ENCODE measurements around the gene TCERG1L.

TCERG1L gene

DNA sequence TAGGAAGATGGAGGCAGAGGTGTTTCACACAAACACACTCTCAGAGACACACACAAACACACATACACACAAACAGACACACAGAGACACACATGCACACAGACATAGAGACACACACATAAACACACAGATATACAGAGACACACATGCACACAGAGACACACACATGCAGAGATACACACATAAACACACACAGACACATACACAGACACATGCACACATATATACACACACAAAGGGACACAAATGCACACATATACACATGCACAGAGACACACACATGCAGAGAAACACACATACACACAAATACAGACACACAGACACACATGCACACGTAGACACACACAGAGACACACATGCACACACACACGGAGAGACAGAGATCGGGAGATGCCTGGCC is 163.3 kb downstream of the TCERG1L start:
- 80% methylated on average over 1 of the region's 3 CpGs for WGBS (ENCODE audit: insufficient coverage)
- Histone ChIP-seq H3K27ac (ENCODE audit: insufficient read depth in 1 of 2, low read depth in 1 of 2, low read length in 2 of 2, poor library complexity in 1 of 2, severe bottlenecking in 2 of 2) (no peak overlapping the region), H3K36me3 (ENCODE audit: control insufficient read depth in 4 of 4, insufficient read depth in 4 of 4, low read length in 3 of 4) (no peaks in the 10 kb centered on the region), H3K9me3 (ENCODE audit: control extremely low read depth in 1 of 5, control insufficient read depth in 4 of 5, insufficient read depth in 2 of 5, low read depth in 1 of 5, low read length in 4 of 5) (peaks cover 0 to 8% (median 0%) of the 10 kb centered on the region in 5 experiments), H3K27me3 (replicated peaks in 2 of 5; ENCODE audit: control insufficient read depth in 4 of 5, insufficient read depth in 5 of 5, low read length in 4 of 5) (peaks cover 0 to 7% (median 0%) of the 10 kb centered on the region in 5 experiments), H3K4me1 (ENCODE audit: control extremely low read depth in 1 of 4, control insufficient read depth in 4 of 4, insufficient read depth in 4 of 4, low read length in 3 of 4) (no peaks in the 10 kb centered on the region), H3K4me3 (ENCODE audit: control insufficient read depth in 1 of 7, extremely low read depth in 1 of 7, insufficient read depth in 4 of 7, low read depth in 2 of 7, low read length in 6 of 7) (no peak overlapping the region)
- no peak for DNase-seq
- POLR2A ChIA-PET: no interaction called here
- CTCF ChIA-PET: no interaction called here

DNA sequence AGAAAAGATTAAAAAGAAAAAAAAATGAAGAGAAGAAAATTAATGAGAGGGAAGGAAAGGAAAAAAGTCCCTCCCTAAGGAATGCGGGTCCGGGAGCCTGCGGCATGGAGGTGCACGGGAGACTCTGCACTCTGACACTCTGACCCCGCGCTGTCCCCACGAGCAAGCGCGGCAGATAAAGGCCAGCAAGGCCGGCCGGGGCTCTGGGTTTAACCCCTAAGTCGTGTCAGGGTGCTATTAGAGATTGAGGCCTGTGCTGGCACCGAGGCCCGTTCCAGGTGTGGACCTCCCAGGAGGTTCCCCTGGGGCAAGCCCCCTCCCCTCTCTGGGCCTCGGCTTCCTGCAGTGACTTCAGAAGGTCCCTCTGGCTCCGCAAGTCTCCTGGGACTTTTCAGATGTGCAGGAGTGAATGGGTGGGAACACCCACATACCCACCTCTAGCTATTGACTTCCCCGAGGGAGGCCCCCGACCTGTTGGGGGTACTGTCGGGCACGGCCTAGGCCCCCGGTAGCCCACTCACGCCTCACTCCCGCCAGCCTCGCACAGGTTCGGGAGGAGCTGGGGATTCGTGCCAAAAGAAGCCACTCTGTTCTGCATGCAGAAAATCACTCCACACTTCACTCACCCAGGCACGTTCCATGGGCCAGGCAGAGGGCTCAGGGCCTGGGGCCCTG is 164.1 kb downstream of the TCERG1L start:
- no peak overlapping the region for H3K4me3 ChIP-seq (ENCODE audit: control insufficient read depth in 1 of 7, extremely low read depth in 1 of 7, insufficient read depth in 4 of 7, low read depth in 2 of 7, low read length in 6 of 7)
- H3K27me3 ChIP-seq (replicated peaks in 2 of 5; ENCODE audit: control insufficient read depth in 4 of 5, insufficient read depth in 5 of 5, low read length in 4 of 5): peaks cover 0 to 7% (median 0%) of the 10 kb centered on the region in 5 experiments
- H3K4me1 ChIP-seq (ENCODE audit: control extremely low read depth in 1 of 4, control insufficient read depth in 4 of 4, insufficient read depth in 4 of 4, low read length in 3 of 4): no peaks in the 10 kb centered on the region
- WGBS (ENCODE audit: insufficient coverage): 91% methylated on average over 26 of the region's 27 CpGs
- no peaks in the 10 kb centered on the region for H3K36me3 ChIP-seq (ENCODE audit: control insufficient read depth in 4 of 4, insufficient read depth in 4 of 4, low read length in 3 of 4)
- DNase-seq: no peak
- ChIA-PET POLR2A (no interaction called here), CTCF (no interaction called here)
- H3K27ac ChIP-seq (ENCODE audit: insufficient read depth in 1 of 2, low read depth in 1 of 2, low read length in 2 of 2, poor library complexity in 1 of 2, severe bottlenecking in 2 of 2): no peak overlapping the region
- H3K9me3 ChIP-seq (ENCODE audit: control extremely low read depth in 1 of 5, control insufficient read depth in 4 of 5, insufficient read depth in 2 of 5, low read depth in 1 of 5, low read length in 4 of 5): peaks cover 0 to 5% (median 0%) of the 10 kb centered on the region in 5 experiments

DNA sequence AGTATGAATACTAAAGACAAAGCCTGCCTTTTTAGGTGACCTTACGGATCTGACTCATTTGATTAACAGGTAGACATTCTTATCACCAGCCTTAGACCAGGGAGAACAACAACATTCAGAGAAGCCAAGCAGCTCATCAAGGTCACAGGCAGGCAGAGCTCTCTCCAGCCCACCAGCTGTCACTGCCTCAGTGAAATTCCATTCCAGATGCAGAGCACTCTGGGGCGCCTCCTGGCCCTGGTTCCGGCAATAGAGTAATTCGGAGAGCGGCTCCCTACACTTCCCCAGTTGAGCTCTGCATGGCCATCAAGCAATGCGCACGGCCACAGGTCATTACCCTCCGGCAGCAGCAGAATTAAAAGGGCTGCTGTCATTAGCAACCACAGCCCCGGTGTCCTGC is 164.7 kb downstream of the TCERG1L start:
- no peak for DNase-seq
- Histone ChIP-seq H3K4me1 (ENCODE audit: control extremely low read depth in 1 of 4, control insufficient read depth in 4 of 4, insufficient read depth in 4 of 4, low read length in 3 of 4) (no peaks in the 10 kb centered on the region), H3K4me3 (ENCODE audit: control insufficient read depth in 1 of 7, extremely low read depth in 1 of 7, insufficient read depth in 4 of 7, low read depth in 2 of 7, low read length in 6 of 7) (no peak overlapping the region), H3K27ac (ENCODE audit: insufficient read depth in 1 of 2, low read depth in 1 of 2, low read length in 2 of 2, poor library complexity in 1 of 2, severe bottlenecking in 2 of 2) (no peak overlapping the region), H3K27me3 (replicated peaks in 2 of 5; ENCODE audit: control insufficient read depth in 4 of 5, insufficient read depth in 5 of 5, low read length in 4 of 5) (peaks cover 0 to 7% (median 0%) of the 10 kb centered on the region in 5 experiments), H3K9me3 (ENCODE audit: control extremely low read depth in 1 of 5, control insufficient read depth in 4 of 5, insufficient read depth in 2 of 5, low read depth in 1 of 5, low read length in 4 of 5) (peaks cover 0 to 3% (median 0%) of the 10 kb centered on the region in 5 experiments), H3K36me3 (ENCODE audit: control insufficient read depth in 4 of 4, insufficient read depth in 4 of 4, low read length in 3 of 4) (no peaks in the 10 kb centered on the region)
- ChIA-PET POLR2A (no interaction called here), CTCF (no interaction called here)
- 97% methylated on average over 9 of the region's 9 CpGs for WGBS (ENCODE audit: insufficient coverage)

DNA sequence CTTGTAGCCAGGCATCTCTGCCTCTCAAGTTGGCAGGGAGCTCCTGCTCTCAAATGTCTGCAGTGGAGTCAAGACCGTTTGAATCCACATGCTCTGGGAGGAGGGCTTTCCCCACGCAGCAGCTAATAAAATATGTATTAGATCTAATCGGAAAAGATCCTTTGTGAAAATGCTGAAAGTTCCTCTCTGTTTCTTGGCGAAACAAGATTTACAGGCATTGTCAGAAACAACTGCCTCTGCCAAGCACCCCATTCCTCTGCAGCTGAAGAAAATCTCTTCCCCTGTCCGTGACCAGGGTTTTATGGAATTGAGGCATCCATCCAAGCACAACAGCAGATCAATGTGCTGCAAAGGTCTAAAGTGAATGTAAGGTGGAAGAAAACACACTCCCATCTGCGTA is 165.8 kb downstream of the TCERG1L start:
- peaks cover 0 to 7% (median 0%) of the 10 kb centered on the region in 5 experiments for H3K27me3 ChIP-seq (replicated peaks in 2 of 5; ENCODE audit: control insufficient read depth in 4 of 5, insufficient read depth in 5 of 5, low read length in 4 of 5)
- DNase-seq: no peak
- H3K9me3 ChIP-seq (ENCODE audit: control extremely low read depth in 1 of 5, control insufficient read depth in 4 of 5, insufficient read depth in 2 of 5, low read depth in 1 of 5, low read length in 4 of 5): no peaks in the 10 kb centered on the region
- ChIA-PET CTCF (no interaction called here), POLR2A (no interaction called here)
- WGBS (ENCODE audit: insufficient coverage): 92% methylated on average over 4 of the region's 6 CpGs
- H3K27ac ChIP-seq (ENCODE audit: insufficient read depth in 1 of 2, low read depth in 1 of 2, low read length in 2 of 2, poor library complexity in 1 of 2, severe bottlenecking in 2 of 2): no peak overlapping the region
- no peaks in the 10 kb centered on the region for H3K36me3 ChIP-seq (ENCODE audit: control insufficient read depth in 4 of 4, insufficient read depth in 4 of 4, low read length in 3 of 4)
- H3K4me3 ChIP-seq (ENCODE audit: control insufficient read depth in 1 of 7, extremely low read depth in 1 of 7, insufficient read depth in 4 of 7, low read depth in 2 of 7, low read length in 6 of 7): no peak overlapping the region
- no peaks in the 10 kb centered on the region for H3K4me1 ChIP-seq (ENCODE audit: control extremely low read depth in 1 of 4, control insufficient read depth in 4 of 4, insufficient read depth in 4 of 4, low read length in 3 of 4)

DNA sequence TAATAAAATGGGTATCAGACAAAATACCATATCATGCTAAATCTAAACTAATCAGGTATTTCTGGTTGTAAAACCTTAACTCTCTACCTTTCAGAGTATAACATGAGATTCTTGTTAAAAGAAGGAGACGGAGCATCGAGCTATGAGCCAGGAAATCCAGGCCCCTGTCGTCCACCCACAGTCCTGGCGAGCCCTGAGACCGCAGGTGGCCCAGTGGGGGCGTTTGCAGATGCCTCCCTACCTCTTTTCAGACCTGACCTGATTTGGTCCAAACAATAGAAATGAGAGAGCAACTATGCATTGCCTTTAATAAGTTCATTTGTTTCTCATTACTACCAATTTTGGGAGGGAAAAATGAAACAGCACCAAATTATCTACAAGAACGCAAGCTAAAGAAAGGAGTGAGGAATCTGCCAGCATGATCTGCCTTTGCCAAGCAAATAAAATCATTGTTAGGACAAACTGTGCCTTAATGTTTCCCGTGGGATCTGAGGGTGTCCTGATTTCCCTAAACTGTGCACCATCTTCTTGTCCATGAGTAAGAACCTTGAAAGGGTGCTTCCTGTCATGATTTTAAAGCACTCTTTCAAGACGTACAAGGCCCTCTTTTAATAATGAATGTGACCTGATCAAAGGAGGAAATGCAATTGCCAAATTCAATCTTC is 166.7 kb downstream of the TCERG1L start:
- Histone ChIP-seq H3K4me3 (ENCODE audit: control insufficient read depth in 1 of 7, extremely low read depth in 1 of 7, insufficient read depth in 4 of 7, low read depth in 2 of 7, low read length in 6 of 7) (no peak overlapping the region), H3K9me3 (ENCODE audit: control extremely low read depth in 1 of 5, control insufficient read depth in 4 of 5, insufficient read depth in 2 of 5, low read depth in 1 of 5, low read length in 4 of 5) (no peaks in the 10 kb centered on the region), H3K36me3 (ENCODE audit: control insufficient read depth in 4 of 4, insufficient read depth in 4 of 4, low read length in 3 of 4) (no peaks in the 10 kb centered on the region), H3K27me3 (replicated peaks in 2 of 5; ENCODE audit: control insufficient read depth in 4 of 5, insufficient read depth in 5 of 5, low read length in 4 of 5) (peaks cover 0 to 11% (median 0%) of the 10 kb centered on the region in 5 experiments), H3K27ac (ENCODE audit: insufficient read depth in 1 of 2, low read depth in 1 of 2, low read length in 2 of 2, poor library complexity in 1 of 2, severe bottlenecking in 2 of 2) (no peak overlapping the region), H3K4me1 (ENCODE audit: control extremely low read depth in 1 of 4, control insufficient read depth in 4 of 4, insufficient read depth in 4 of 4, low read length in 3 of 4) (no peaks in the 10 kb centered on the region)
- WGBS (ENCODE audit: insufficient coverage): 82% methylated on average over 8 of the region's 9 CpGs
- no peak for DNase-seq
- POLR2A ChIA-PET: no interaction called here
- CTCF ChIA-PET: no interaction called here

DNA sequence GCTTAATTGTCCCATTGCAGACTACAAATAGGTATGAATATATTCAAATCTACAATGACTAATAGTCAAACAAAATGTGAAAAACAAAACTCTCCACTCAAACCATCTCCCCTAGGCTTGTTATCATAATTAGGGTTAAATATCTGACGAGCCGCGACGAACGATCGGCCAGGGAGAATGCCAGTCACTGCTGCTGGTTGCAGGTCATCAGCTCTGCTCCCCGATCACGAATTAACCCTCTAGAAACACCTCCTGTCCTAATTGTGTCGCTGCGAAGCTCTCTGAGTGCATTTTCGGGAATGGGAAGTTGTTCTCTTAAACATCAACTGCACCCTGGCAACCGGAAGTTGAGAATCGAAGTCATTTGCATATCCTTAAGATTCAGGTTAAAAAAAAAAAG is 167.3 kb downstream of the TCERG1L start:
- no peak for DNase-seq
- H3K4me3 ChIP-seq (ENCODE audit: control insufficient read depth in 1 of 7, extremely low read depth in 1 of 7, insufficient read depth in 4 of 7, low read depth in 2 of 7, low read length in 6 of 7): no peak overlapping the region
- WGBS (ENCODE audit: insufficient coverage): 88% methylated on average over 11 of the region's 13 CpGs
- CTCF ChIA-PET: no interaction called here
- no peaks in the 10 kb centered on the region for H3K4me1 ChIP-seq (ENCODE audit: control extremely low read depth in 1 of 4, control insufficient read depth in 4 of 4, insufficient read depth in 4 of 4, low read length in 3 of 4)
- peaks cover 0 to 15% (median 0%) of the 10 kb centered on the region in 5 experiments for H3K27me3 ChIP-seq (replicated peaks in 2 of 5; ENCODE audit: control insufficient read depth in 4 of 5, insufficient read depth in 5 of 5, low read length in 4 of 5)
- no peaks in the 10 kb centered on the region for H3K36me3 ChIP-seq (ENCODE audit: control insufficient read depth in 4 of 4, insufficient read depth in 4 of 4, low read length in 3 of 4)
- no peak overlapping the region for H3K27ac ChIP-seq (ENCODE audit: insufficient read depth in 1 of 2, low read depth in 1 of 2, low read length in 2 of 2, poor library complexity in 1 of 2, severe bottlenecking in 2 of 2)
- no peaks in the 10 kb centered on the region for H3K9me3 ChIP-seq (ENCODE audit: control extremely low read depth in 1 of 5, control insufficient read depth in 4 of 5, insufficient read depth in 2 of 5, low read depth in 1 of 5, low read length in 4 of 5)
- POLR2A ChIA-PET: no interaction called here

DNA sequence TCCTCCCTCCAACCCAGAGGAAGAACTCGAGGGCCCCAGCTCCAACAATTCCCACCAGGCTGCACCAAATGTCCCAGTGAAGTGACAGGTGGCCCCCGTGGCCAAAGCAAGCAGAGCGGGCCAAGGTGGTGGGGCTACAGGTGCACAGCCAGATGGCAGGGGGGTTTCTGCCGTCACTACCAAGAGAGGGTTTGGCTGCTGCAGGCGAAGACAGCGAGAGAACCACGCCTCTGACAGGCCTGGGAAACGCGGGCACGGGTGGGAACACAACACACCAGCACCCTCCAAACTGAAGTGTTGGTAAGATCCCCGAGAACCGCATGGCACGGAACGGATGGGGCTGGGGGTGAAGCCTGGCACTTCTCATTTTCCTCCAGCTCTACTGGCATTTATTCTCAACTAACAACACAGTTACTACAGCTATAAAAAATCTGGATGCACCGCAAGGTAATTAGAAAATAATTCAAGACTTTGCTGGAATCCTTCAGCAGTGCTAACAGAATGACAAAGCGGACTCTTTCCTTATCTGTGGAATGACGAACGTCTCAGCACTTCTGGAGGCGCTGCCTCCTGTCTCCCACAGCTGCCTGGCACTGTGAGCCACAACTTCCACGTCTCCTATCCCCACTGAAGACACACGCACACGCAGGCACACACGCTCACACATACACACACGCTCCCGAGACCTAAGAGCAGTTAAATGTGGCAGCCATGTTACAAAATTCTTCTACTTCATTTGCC is 167.9 kb downstream of the TCERG1L start:
- H3K27ac ChIP-seq (ENCODE audit: insufficient read depth in 1 of 2, low read depth in 1 of 2, low read length in 2 of 2, poor library complexity in 1 of 2, severe bottlenecking in 2 of 2): no peak overlapping the region
- no peaks in the 10 kb centered on the region for H3K9me3 ChIP-seq (ENCODE audit: control extremely low read depth in 1 of 5, control insufficient read depth in 4 of 5, insufficient read depth in 2 of 5, low read depth in 1 of 5, low read length in 4 of 5)
- DNase-seq: no peak
- H3K4me1 ChIP-seq (ENCODE audit: control extremely low read depth in 1 of 4, control insufficient read depth in 4 of 4, insufficient read depth in 4 of 4, low read length in 3 of 4): no peaks in the 10 kb centered on the region
- peaks cover 0 to 18% (median 0%) of the 10 kb centered on the region in 5 experiments for H3K27me3 ChIP-seq (replicated peaks in 2 of 5; ENCODE audit: control insufficient read depth in 4 of 5, insufficient read depth in 5 of 5, low read length in 4 of 5)
- ChIA-PET CTCF (no interaction called here), POLR2A (no interaction called here)
- no peaks in the 10 kb centered on the region for H3K36me3 ChIP-seq (ENCODE audit: control insufficient read depth in 4 of 4, insufficient read depth in 4 of 4, low read length in 3 of 4)
- 92% methylated on average over 21 of the region's 25 CpGs for WGBS (ENCODE audit: insufficient coverage)
- no peak overlapping the region for H3K4me3 ChIP-seq (ENCODE audit: control insufficient read depth in 1 of 7, extremely low read depth in 1 of 7, insufficient read depth in 4 of 7, low read depth in 2 of 7, low read length in 6 of 7)
